HCT116 (cell line): ENCODE data around the gene PIP4K2A.

Experiments used
- CEBPB ChIP-seq: IDR thresholded peaks from 2 replicates; pipeline ENCODE4 v1.6.1; 2012; ENCODE audit warnings: low read depth
- CTCF ChIP-seq, 3 experiments: fragments of 200-600 bp in 1 of 3; sonication (generic) in 1 of 3; IDR thresholded peaks in 2 of 3; conservative IDR thresholded peaks in 1 of 3; 2 replicates each; pipeline ENCODE4 v1.5.1; 2012 to 2017; ENCODE audit warnings: low read depth in 2 of 3, low read length in 2 of 3, antibody characterized with exemption in 1 of 3, borderline replicate concordance in 1 of 3, control low read depth in 1 of 3, mild to moderate bottlenecking in 1 of 3, mixed read lengths in 1 of 3, mixed run types in 1 of 3, moderate library complexity in 1 of 3; ENCODE audit not compliant: insufficient read depth in 1 of 3
- EGR1 ChIP-seq: IDR thresholded peaks from 2 replicates; pipeline ENCODE4 v1.6.1; 2012; ENCODE audit warnings: low read depth
- EZH2 ChIP-seq: fragments of 200-600 bp; sonication (generic); IDR thresholded peaks from 2 replicates; pipeline ENCODE4 v1.6.1; 2017; ENCODE audit warnings: antibody characterized with exemption, mixed run types
- FOSL1 ChIP-seq: IDR thresholded peaks from 2 replicates; pipeline ENCODE4 v1.6.1; 2012; ENCODE audit warnings: low read depth
- POLR2A ChIP-seq: IDR thresholded peaks from 2 replicates; pipeline ENCODE4 v1.7.0; 2011; ENCODE audit warnings: borderline replicate concordance; ENCODE audit not compliant: insufficient read depth, insufficient read length; ENCODE audit errors: extremely low read depth
- POLR2AphosphoS5 ChIP-seq: IDR thresholded peaks from 2 replicates; pipeline ENCODE4 v1.6.1; 2011; ENCODE audit warnings: mild to moderate bottlenecking, low read depth, low read length, moderate library complexity
- SIN3A ChIP-seq: IDR thresholded peaks from 2 replicates; pipeline ENCODE4 v1.6.1; 2012; ENCODE audit warnings: low read depth
- SRF ChIP-seq: IDR thresholded peaks from 2 replicates; pipeline ENCODE4 v1.6.1; 2012; ENCODE audit warnings: low read depth
- TF ChIP-seq, protein P1 (sequence below): IDR thresholded peaks from 2 replicates; pipeline ENCODE4 v1.6.1; 2012
- TF ChIP-seq, protein P2 (sequence below): IDR thresholded peaks from 2 replicates; pipeline ENCODE4 v1.6.1; 2011; ENCODE audit warnings: mild to moderate bottlenecking, low read length, moderate library complexity; ENCODE audit not compliant: insufficient replicate concordance; ENCODE audit errors: extremely low read depth
- TF ChIP-seq, protein P3 (sequence below): IDR thresholded peaks from 2 replicates; pipeline ENCODE4 v1.6.1; 2012; ENCODE audit warnings: low read depth

DNA sequence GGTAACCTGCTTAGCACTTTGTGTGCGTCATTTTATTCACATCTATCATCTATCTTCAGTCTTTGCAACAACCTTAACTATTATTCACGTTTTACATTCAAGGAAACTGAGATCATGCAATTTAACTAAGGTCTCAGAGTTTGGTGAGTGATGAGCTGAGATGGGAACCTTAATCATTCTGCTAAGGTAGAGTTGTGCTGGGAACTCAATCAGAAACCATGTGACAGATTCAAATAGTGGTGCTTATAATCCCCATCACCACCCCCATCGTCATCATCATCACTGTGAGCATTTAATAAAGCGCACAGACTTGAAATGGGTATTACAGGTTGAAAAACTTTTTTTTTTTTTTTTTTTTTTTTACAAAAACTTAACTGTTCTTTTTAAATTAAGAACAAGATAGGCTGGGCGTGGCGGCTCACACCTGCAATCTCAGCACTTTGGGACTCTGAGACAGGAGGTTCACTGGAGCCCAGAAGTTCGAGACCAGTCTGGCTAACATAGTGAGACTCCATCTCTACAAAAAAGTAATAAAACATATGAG, 160.9 kb downstream of the PIP4K2A start:
- TF ChIP-seq EZH2 (no peak), FOSL1 (no peak), POLR2A (no peak), EGR1 (no peak), CTCF (IDR thresholded peaks at IDR 0.05 in 2 of 3, conservative IDR thresholded peaks at IDR 0.05 in 1 of 3; ENCODE audit: borderline replicate concordance in 1 of 3, insufficient read depth in 1 of 3, low read depth in 2 of 3, low read length in 2 of 3) (no peak), POLR2AphosphoS5 (no peak), SIN3A (no peak), SRF (no peak), CEBPB (no peak)
- TF ChIP-seq, protein P1, sequence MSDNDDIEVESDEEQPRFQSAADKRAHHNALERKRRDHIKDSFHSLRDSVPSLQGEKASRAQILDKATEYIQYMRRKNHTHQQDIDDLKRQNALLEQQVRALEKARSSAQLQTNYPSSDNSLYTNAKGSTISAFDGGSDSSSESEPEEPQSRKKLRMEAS: no peak
- TF ChIP-seq, protein P2, sequence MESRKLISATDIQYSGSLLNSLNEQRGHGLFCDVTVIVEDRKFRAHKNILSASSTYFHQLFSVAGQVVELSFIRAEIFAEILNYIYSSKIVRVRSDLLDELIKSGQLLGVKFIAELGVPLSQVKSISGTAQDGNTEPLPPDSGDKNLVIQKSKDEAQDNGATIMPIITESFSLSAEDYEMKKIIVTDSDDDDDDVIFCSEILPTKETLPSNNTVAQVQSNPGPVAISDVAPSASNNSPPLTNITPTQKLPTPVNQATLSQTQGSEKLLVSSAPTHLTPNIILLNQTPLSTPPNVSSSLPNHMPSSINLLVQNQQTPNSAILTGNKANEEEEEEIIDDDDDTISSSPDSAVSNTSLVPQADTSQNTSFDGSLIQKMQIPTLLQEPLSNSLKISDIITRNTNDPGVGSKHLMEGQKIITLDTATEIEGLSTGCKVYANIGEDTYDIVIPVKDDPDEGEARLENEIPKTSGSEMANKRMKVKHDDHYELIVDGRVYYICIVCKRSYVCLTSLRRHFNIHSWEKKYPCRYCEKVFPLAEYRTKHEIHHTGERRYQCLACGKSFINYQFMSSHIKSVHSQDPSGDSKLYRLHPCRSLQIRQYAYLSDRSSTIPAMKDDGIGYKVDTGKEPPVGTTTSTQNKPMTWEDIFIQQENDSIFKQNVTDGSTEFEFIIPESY: no peak
- TF ChIP-seq, protein P3, sequence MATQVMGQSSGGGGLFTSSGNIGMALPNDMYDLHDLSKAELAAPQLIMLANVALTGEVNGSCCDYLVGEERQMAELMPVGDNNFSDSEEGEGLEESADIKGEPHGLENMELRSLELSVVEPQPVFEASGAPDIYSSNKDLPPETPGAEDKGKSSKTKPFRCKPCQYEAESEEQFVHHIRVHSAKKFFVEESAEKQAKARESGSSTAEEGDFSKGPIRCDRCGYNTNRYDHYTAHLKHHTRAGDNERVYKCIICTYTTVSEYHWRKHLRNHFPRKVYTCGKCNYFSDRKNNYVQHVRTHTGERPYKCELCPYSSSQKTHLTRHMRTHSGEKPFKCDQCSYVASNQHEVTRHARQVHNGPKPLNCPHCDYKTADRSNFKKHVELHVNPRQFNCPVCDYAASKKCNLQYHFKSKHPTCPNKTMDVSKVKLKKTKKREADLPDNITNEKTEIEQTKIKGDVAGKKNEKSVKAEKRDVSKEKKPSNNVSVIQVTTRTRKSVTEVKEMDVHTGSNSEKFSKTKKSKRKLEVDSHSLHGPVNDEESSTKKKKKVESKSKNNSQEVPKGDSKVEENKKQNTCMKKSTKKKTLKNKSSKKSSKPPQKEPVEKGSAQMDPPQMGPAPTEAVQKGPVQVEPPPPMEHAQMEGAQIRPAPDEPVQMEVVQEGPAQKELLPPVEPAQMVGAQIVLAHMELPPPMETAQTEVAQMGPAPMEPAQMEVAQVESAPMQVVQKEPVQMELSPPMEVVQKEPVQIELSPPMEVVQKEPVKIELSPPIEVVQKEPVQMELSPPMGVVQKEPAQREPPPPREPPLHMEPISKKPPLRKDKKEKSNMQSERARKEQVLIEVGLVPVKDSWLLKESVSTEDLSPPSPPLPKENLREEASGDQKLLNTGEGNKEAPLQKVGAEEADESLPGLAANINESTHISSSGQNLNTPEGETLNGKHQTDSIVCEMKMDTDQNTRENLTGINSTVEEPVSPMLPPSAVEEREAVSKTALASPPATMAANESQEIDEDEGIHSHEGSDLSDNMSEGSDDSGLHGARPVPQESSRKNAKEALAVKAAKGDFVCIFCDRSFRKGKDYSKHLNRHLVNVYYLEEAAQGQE: no peak
